ENCODE results near the gene CELSR1. TPM values are rescaled to one million over a fixed set of nuclear protein-coding genes. Genes with fewer than 3 reads are reported as not detected.

CELSR1 gene
- total and polyA plus RNA-seq, 2 donors (not counting 1 experiment from before 2014, with no cell fraction given), result 0.07 to 1.8 TPM

GRCh38 chr22:46414704-46415103 is 122.7 kb downstream of the CELSR1 start:
- TF ChIP-seq EZH2 (IDR thresholded peaks at IDR 0.05; ENCODE audit: low read length, missing control alignments) (no peak), CTCF (conservative IDR thresholded peaks at IDR 0.05 in 1 of 2, IDR thresholded peaks at IDR 0.05 in 1 of 2; ENCODE audit: low read depth in 1 of 2, low read length in 2 of 2) (no peak)
- H4K20me1 ChIP-seq (ENCODE audit: control insufficient read depth, extremely low read depth, insufficient read depth, low read length), result no peaks in the 10 kb centered on the region
- no peak overlapping the region for H2AFZ ChIP-seq (ENCODE audit: low read length)
- H3K9ac ChIP-seq (ENCODE audit: insufficient read depth, low read length), result no peak overlapping the region
- no peaks in the 10 kb centered on the region for H3K4me1 ChIP-seq (ENCODE audit: control insufficient read depth, extremely low read depth, insufficient read depth, low read length)
- no peaks in the 10 kb centered on the region for H3K27me3 ChIP-seq (ENCODE audit: control insufficient read depth, insufficient read depth, low read length)
- H3K36me3 ChIP-seq (ENCODE audit: control insufficient read depth, insufficient read depth, low read length), result no peaks in the 10 kb centered on the region
- DNase-seq (ENCODE audit: low read depth in 2 of 2), result no peak
- H3K27ac ChIP-seq (ENCODE audit: insufficient read depth, low read length), result no peak overlapping the region
- no peak overlapping the region for H3K4me3 ChIP-seq (replicated peaks in 1 of 4; ENCODE audit: control extremely low read depth in 1 of 4, insufficient read depth in 1 of 4, low read depth in 3 of 4, low read length in 4 of 4)
- no peaks in the 10 kb centered on the region for H3K9me3 ChIP-seq (ENCODE audit: control insufficient read depth, insufficient read depth, low read depth, low read length)
- H3K4me2 ChIP-seq (ENCODE audit: extremely low read depth, insufficient read depth, low read length), result no peak overlapping the region
- no peaks in the 10 kb centered on the region for H3K79me2 ChIP-seq (ENCODE audit: control insufficient read depth, insufficient read depth, low read length)

DNA sequence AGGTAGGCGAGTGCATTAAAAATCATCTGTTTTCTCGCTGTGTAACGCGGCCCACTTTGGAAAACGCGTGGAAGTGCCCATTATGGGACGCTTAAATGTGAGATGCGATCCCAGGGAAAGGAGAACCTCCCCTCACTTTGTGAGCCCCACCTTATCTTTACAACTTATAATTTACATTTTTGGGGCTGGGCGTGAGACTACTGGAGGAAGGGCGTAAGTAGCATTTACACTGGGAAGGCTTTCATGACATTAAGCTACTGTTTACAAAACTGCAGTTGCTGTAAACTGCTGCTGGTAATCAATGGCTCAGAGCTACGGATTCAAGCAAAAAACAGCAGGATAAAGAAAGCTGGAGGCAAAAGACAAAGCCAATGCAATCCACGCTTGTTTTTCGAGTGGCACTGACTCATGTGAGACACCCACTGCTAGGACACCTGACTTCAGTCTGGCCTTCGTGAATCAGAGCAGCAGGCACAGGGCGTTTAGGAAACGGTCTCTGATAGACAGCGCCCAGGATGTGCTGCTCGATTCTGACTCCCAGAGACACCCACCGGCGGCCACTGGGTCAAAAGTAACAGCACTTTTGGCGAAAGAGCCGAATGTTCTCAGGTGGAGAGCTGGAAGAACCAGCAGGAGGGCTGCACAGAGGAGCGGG is 123.6 kb downstream of the CELSR1 start:
- peak in 1 of 2 donors; percentile 43 for DNase-seq (ENCODE audit: low read depth in 2 of 2)
- H2AFZ ChIP-seq (ENCODE audit: low read length), result no peak overlapping the region
- H3K79me2 ChIP-seq (ENCODE audit: control insufficient read depth, insufficient read depth, low read length), result no peaks in the 10 kb centered on the region
- H3K27me3 ChIP-seq (ENCODE audit: control insufficient read depth, insufficient read depth, low read length), result no peaks in the 10 kb centered on the region
- TF ChIP-seq CTCF (conservative IDR thresholded peaks at IDR 0.05 in 1 of 2, IDR thresholded peaks at IDR 0.05 in 1 of 2; ENCODE audit: low read depth in 1 of 2, low read length in 2 of 2) (no peak), EZH2 (IDR thresholded peaks at IDR 0.05; ENCODE audit: low read length, missing control alignments) (no peak)
- no peaks in the 10 kb centered on the region for H3K36me3 ChIP-seq (ENCODE audit: control insufficient read depth, insufficient read depth, low read length)
- H3K9me3 ChIP-seq (ENCODE audit: control insufficient read depth, insufficient read depth, low read depth, low read length), result no peaks in the 10 kb centered on the region
- H3K4me2 ChIP-seq (ENCODE audit: extremely low read depth, insufficient read depth, low read length), result no peak overlapping the region
- H3K9ac ChIP-seq (ENCODE audit: insufficient read depth, low read length), result no peak overlapping the region
- H3K4me1 ChIP-seq (ENCODE audit: control insufficient read depth, extremely low read depth, insufficient read depth, low read length), result no peaks in the 10 kb centered on the region
- no peaks in the 10 kb centered on the region for H4K20me1 ChIP-seq (ENCODE audit: control insufficient read depth, extremely low read depth, insufficient read depth, low read length)
- H3K27ac ChIP-seq (ENCODE audit: insufficient read depth, low read length), result no peak overlapping the region
- no peak overlapping the region for H3K4me3 ChIP-seq (replicated peaks in 1 of 4; ENCODE audit: control extremely low read depth in 1 of 4, insufficient read depth in 1 of 4, low read depth in 3 of 4, low read length in 4 of 4)

DNA sequence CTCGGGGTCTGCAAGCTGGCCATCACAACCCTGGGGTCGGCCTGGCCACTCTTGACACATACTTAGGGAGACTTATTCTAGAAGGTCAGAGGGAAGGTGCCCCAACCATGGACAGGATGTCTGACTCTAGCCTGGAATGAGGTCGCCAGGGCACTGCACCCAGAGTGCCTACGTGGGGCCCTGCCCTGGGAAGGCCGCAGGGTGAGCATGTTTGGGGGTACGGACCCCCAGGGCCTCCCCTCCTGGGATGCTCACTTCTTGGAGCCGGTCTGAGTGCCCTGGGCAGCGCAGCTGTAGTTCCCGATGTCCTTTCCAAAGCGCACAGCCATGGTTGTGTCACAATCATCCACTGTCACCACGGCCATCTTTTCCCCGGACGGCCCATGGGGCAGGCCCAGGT is 126.1 kb downstream of the CELSR1 start:
- no peak overlapping the region for H3K4me2 ChIP-seq (ENCODE audit: extremely low read depth, insufficient read depth, low read length)
- H3K4me1 ChIP-seq (ENCODE audit: control insufficient read depth, extremely low read depth, insufficient read depth, low read length), result no peaks in the 10 kb centered on the region
- no peak for DNase-seq (ENCODE audit: low read depth in 2 of 2)
- H3K27ac ChIP-seq (ENCODE audit: insufficient read depth, low read length), result no peak overlapping the region
- no peaks in the 10 kb centered on the region for H3K9me3 ChIP-seq (ENCODE audit: control insufficient read depth, insufficient read depth, low read depth, low read length)
- H3K9ac ChIP-seq (ENCODE audit: insufficient read depth, low read length), result no peak overlapping the region
- no peak overlapping the region for H3K4me3 ChIP-seq (replicated peaks in 1 of 4; ENCODE audit: control extremely low read depth in 1 of 4, insufficient read depth in 1 of 4, low read depth in 3 of 4, low read length in 4 of 4)
- H3K79me2 ChIP-seq (ENCODE audit: control insufficient read depth, insufficient read depth, low read length), result no peaks in the 10 kb centered on the region
- TF ChIP-seq EZH2 (IDR thresholded peaks at IDR 0.05; ENCODE audit: low read length, missing control alignments) (no peak), CTCF (conservative IDR thresholded peaks at IDR 0.05 in 1 of 2, IDR thresholded peaks at IDR 0.05 in 1 of 2; ENCODE audit: low read depth in 1 of 2, low read length in 2 of 2) (no peak)
- no peaks in the 10 kb centered on the region for H3K36me3 ChIP-seq (ENCODE audit: control insufficient read depth, insufficient read depth, low read length)
- H4K20me1 ChIP-seq (ENCODE audit: control insufficient read depth, extremely low read depth, insufficient read depth, low read length), result no peaks in the 10 kb centered on the region
- no peak overlapping the region for H2AFZ ChIP-seq (ENCODE audit: low read length)
- no peaks in the 10 kb centered on the region for H3K27me3 ChIP-seq (ENCODE audit: control insufficient read depth, insufficient read depth, low read length)
